ENCODE data around the gene PCDHB16. TPM values are rescaled to one million over a fixed set of nuclear protein-coding genes. Genes with fewer than 3 reads are reported as not detected.
"Not testable (repeated sequence)": the region's sequence is repeated elsewhere in the genome, so short reads cannot be mapped to it uniquely, and the experiment has no call there.

The PCDHB16 gene
- total RNA-seq, 4 donors from 2014 or later = 2.3 to 6.1 (median 3.6) TPM

DNA sequence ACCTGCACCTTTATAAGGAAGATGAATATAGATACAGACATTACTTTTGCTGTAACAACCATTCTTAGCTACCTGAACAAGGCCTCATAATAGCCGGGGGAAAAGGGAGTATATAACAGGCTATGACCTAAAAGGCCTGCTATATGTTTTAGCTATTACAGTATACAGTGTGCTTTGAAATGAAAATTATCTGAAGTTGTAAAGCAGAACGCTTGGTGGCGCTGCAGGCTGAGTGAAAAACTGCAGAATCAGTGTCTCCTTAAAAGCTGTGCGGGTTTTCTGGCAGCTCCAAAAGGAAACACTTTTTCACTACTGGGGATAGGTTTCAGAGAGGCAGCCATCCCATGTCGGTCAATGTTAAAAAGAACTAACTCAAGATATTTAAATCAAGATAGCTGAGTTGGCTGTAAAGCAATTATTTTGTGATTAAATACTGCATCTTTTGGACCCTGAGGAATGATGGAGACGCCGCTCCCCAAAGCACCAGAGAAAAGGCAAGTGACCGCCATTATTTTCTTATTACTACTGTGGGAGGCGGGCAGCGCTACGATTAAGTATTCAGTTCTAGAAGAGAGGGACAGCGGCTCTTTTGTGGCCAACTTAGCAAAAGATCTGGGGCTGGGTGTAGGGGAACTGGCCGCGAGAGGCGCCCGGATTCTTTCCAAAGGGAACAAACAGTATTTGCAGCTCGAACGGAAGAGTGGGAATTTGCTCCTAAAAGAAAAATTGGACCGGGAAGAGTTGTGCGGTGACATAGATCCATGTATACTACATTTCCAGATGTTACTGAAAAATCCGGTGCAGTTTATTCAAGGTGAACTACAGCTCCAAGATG lies 26.4 kb upstream of the PCDHB16 start:
- DNase-seq (ENCODE audit: low spot score) = no peak

DNA sequence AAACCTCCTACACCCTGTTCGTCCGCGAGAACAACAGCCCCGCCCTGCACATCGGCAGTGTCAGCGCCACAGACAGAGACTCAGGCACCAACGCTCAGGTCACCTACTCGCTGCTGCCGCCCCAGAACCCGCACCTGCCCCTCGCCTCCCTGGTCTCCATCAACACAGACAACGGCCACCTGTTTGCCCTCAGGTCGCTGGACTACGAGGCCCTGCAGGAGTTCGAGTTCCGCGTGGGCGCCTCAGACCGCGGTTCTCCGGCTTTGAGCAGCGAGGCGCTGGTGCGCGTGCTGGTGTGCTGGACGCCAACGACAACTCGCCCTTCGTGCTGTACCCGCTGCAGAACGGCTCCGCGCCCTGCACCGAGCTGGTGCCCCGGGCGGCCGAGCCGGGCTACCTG lies 24.8 kb upstream of the PCDHB16 start:
- DNase-seq (ENCODE audit: low spot score); ATAC-seq (ENCODE audit: low FRiP score): not testable (repeated sequence)

More for the DNA sequence above, 26.4 kb upstream of the PCDHB16 start:
- TF ChIP-seq, protein P1, sequence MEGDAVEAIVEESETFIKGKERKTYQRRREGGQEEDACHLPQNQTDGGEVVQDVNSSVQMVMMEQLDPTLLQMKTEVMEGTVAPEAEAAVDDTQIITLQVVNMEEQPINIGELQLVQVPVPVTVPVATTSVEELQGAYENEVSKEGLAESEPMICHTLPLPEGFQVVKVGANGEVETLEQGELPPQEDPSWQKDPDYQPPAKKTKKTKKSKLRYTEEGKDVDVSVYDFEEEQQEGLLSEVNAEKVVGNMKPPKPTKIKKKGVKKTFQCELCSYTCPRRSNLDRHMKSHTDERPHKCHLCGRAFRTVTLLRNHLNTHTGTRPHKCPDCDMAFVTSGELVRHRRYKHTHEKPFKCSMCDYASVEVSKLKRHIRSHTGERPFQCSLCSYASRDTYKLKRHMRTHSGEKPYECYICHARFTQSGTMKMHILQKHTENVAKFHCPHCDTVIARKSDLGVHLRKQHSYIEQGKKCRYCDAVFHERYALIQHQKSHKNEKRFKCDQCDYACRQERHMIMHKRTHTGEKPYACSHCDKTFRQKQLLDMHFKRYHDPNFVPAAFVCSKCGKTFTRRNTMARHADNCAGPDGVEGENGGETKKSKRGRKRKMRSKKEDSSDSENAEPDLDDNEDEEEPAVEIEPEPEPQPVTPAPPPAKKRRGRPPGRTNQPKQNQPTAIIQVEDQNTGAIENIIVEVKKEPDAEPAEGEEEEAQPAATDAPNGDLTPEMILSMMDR (IDR thresholded peaks at IDR 0.05) = no peak
- no peak for ATAC-seq (ENCODE audit: low FRiP score)

DNA sequence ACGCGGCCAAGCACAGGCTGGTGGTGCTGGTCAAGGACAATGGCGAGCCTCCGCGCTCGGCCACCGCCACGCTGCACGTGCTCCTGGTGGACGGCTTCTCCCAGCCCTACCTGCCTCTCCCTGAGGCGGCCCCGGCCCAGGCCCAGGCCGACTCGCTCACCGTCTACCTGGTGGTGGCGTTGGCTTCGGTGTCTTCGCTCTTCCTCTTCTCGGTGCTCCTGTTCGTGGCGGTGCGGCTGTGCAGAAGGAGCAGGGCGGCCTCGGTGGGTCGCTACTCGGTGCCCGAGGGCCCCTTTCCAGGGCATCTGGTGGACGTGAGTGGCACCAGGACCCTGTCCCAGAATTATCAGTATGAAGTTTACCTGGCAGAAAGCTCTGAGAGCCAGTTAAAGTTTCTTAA lies 24.3 kb upstream of the PCDHB16 start:
- DNase-seq (ENCODE audit: low spot score); ATAC-seq (ENCODE audit: low FRiP score): not testable (repeated sequence)

DNA sequence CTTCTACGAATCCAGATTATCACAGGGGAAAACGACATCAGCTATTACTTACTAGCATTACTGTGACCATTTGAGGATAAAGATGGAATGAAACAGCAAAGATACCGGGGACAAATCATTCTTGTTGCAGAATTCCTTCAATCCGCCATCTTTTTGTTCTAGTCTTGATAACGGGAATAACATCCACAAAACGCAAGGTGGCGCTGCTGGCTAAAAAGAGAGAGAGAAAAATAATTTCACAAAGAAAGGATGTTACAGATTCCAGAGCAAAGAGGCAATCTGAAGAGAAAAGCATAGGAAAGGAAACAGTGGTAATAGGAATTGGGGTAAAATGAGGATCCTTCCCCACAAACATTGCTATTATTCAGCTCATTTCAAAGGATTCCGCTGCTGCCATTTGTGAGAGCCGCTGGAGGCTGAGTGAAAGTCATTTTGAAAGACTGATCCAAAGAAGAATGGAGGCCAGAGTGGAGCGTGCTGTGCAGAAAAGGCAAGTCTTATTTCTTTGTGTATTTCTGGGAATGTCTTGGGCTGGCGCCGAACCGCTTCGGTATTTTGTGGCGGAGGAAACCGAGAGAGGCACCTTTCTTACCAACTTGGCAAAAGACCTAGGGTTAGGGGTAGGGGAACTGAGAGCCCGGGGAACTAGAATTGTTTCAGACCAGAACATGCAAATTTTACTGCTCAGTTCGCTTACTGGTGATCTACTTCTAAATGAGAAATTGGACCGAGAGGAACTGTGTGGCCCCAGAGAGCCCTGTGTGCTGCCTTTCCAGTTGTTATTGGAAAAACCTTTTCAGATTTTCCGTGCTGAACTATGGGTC lies 9.6 kb upstream of the PCDHB16 start, which contains the start of gene PCDHB7:
TSS of gene PCDHB7 (plus strand) at position 264 of the 824 bp plus-strand sequence. CDS start at position 456, 192 bp downstream.
- DNase-seq (ENCODE audit: low spot score) = no peak
- no peak for ATAC-seq (ENCODE audit: low FRiP score)
- TF ChIP-seq, protein P1 (IDR thresholded peaks at IDR 0.05) = no peak

DNA sequence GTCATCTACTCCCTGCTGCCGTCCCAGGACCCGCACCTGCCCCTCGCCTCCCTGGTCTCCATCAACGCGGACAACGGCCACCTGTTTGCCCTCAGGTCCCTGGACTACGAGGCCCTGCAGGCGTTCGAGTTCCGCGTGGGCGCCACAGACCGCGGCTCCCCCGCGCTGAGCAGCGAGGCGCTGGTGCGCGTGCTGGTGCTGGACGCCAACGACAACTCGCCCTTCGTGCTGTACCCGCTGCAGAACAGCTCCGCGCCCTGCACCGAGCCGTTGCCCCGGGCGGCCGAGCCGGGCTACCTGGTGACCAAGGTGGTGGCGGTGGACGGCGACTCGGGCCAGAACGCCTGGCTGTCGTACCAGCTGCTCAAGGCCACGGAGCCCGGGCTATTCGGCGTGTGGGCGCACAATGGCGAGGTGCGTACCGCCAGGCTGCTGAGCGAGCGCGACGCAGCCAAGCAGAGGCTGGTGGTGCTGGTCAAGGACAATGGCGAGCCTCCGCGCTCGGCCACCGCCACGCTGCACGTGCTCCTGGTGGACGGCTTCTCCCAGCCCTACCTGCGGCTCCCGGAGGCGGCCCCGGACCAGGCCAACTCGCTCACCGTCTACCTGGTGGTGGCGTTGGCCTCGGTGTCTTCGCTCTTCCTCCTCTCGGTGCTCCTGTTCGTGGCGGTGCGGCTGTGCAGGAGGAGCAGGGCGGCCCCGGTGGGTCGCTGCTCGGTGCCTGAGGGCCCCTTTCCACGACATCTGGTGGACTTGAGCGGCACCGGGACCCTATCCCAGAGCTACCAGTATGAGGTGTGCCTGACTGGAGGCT lies 7.7 kb upstream of the PCDHB16 start:
- ATAC-seq (ENCODE audit: low FRiP score); DNase-seq (ENCODE audit: low spot score): not testable (repeated sequence)

DNA sequence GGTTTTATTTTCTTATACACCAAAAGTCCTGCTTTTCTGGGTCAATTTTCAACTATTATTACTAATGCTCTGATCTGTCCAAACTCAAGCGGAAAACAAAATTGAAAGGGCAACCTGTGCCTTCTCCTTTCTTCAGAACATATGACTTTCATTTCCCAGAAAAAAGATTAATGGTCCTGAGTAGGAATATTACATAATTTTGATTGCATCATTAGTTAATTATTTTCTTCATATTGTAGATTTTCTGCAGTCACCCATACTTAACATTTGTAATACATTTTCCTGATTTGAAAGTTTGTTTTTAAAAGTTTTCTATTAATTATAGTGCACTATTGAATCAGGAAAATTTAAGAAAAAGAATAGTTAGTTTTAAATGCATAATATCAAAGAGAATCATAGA lies 6.3 kb upstream of the PCDHB16 start:
- DNase-seq (ENCODE audit: low spot score) (no peak), ATAC-seq (ENCODE audit: low FRiP score) (no peak)
- TF ChIP-seq, protein P1 (IDR thresholded peaks at IDR 0.05) = no peak

DNA sequence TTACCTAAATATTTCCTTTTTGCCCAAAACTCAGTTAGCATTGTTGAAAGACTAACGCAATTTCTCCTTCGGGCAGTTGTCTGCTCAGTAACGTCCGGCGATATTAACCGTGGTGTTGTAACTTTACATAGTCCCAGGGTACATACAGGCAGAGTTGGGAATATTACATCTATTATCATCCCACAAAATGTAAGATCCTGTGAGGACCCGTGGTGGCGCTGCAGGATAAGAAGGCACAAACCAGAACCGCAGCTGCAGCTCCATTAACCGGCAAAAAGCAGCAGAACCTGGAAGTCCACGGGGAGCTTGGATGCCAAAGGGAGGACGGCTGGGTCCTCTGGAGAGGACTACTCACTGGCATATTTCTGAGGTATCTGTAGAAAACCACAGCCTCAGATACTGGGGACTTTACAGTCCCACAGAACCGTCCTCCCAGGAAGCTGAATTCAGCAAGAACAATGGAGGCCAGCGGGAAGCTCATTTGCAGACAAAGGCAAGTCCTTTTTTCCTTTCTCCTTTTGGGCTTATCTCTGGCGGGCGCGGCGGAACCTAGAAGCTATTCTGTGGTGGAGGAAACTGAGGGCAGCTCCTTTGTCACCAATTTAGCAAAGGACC lies 4.5 kb upstream of the PCDHB16 start, which contains the start of gene PCDHB8:
TSS of gene PCDHB8 (plus strand) at position 214 of the 615 bp plus-strand sequence. CDS start at position 459, 245 bp downstream.
- ATAC-seq (ENCODE audit: low FRiP score); DNase-seq (ENCODE audit: low spot score): not testable (repeated sequence)

DNA sequence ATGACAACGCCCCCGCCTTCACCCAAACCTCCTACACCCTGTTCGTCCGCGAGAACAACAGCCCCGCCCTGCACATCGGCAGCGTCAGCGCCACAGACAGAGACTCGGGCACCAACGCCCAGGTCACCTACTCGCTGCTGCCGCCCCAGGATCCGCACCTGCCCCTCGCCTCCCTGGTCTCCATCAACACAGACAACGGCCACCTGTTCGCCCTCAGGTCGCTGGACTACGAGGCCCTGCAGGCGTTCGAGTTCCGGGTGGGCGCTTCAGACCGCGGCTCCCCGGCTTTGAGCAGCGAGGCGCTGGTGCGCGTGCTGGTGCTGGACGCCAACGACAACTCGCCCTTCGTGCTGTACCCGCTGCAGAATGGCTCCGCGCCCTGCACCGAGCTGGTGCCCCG lies 2.8 kb upstream of the PCDHB16 start:
- not testable (repeated sequence) for DNase-seq (ENCODE audit: low spot score); ATAC-seq (ENCODE audit: low FRiP score)

DNA sequence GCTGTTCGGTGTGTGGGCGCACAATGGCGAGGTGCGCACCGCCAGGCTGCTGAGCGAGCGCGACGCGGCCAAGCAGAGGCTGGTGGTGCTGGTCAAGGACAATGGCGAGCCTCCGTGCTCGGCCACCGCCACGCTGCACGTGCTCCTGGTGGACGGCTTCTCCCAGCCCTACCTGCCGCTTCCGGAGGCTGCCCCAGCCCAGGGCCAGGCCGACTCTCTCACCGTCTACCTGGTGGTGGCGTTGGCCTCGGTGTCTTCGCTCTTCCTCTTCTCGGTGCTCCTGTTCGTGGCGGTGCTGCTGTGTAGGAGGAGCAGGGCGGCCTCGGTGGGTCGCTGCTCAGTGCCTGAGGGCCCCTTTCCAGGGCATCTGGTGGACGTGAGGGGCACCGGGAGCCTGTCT lies 2.3 kb upstream of the PCDHB16 start:
- ATAC-seq (ENCODE audit: low FRiP score); DNase-seq (ENCODE audit: low spot score): not testable (repeated sequence)
